Inflammatory macrophage treated with lipopolysaccharide for 4 hours (primary cell): ENCODE data around the gene RNF214.
"Not testable (repeated sequence)": the region's sequence is repeated elsewhere in the genome, so short reads cannot be mapped to it uniquely, and the experiment has no call there.

ENCODE experiments used
- DNase-seq: peaks from one replicate; pipeline ENCODE4 v3.0.0-alpha.2; 2020

RNF214 gene

DNA sequence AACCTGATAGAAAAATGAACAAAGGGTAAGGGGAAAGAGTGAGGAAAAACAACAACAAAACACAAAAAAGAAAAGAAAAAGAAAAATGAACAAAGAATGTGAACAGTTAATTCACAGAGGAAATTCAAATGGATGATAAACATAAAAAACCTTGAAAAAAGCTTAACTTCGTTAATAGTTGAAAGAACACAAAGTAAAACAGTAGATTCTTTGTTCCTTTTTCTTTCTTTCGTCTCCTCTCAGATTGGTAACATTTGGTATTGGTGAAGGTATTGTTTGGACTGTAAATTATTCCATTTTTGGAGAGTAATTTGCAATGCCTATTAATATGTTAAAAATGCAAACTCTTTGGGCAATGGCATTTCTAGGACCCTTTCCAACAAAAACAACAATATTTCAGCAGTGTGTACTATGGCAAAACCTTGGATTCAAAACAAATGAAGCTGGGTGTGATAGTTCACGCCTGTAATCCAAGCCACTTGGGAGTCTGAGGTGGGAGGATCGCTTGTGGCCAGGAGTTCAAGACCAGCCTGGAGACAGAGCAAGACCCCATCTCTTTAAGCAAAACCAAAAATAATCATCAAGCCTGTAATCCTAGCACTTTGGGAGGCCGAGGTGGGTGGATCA lies 86.9 kb downstream of the RNF214 start:
- no peak for DNase-seq

DNA sequence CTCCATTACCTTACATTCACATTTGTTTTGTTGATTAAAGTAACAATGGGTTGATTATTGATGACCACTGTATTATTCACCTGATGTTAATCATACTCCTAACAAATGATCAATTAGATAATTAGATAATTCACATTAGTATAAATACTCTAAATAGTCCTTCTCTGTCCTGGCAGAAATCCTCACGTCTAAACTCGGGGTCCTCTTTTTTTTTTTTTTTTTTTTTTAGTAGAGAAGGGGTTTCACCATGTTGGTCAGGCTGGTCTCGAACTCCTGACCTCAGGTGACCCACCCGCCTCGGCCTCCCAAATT lies 94.7 kb downstream of the RNF214 start:
- DNase-seq, result not testable (repeated sequence)

DNA sequence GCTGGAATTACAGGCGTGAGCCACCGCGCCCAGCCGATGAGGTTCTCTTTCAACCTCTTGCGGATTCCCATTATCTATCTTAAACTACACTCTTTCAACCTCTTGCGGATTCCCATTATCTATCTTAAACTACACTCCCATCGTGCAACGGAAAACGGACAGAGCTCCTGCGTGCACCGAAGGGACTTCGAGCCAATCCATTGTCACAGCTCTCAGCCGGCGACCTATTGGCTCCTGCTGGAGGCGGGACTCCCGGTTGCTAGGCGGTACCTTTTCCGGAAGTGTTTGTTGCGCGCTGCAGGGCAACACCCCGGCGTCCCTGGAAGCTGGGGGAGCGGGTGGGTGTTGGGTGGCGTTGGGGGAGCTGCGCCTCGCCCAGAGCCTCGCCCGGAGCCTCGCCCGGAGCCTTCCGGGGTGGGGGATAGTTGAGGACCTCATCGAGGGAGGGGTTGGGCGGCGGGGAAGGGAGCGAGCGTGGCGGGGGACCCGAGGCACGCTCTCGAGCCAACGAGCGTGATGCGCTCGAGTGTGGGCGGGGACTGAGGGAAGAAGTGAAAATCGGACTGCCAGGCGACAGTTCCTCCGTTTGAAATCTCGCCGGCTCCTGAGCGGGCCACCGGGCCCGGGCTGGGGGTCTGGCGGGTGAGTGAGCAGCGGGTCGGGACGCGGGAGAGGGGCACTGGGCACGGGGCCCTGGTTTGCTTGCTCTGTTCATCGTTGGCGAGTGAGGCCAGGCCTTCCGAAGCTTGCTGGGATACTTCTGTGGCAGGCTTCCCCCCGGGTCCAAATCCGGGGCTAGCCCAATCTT lies 95.3 kb downstream of the RNF214 start, which contains the start of gene CEP164:
Gene CEP164, plus strand, starts transcription at position 288 of the 808 bp plus-strand sequence. CDS start 10,733 bp downstream, outside the sequence.
- peak; percentile 98 for DNase-seq

DNA sequence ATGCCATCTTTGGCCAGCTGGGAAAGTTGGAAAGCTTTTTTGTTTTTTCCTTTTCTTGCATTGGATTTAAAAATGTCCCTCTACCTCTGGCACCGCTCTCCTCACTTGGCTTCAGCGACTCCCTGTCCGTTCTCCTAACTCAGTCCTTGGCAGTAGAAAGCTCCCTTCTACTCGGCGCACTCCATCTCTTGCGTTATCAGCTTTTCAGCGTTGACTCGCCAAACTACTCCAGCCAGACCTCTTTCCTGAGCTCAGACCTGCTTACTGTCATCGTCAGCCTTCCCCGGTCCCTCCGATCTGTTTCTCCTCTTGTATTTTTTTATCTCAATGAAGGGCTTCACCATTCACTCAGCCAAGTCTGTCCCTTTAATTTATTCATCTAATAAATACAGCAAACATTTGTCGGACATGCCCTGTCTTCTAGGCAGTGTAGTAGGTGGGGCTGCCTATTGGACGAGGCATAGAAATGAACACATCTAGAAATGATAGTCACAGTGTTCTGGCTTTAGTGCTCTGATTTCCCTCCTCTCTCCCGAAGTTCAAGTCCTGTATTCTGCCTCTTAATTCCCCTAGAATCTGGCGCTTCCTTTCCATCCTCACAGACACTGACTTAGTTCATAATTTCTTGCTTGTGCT lies 96.0 kb downstream of the RNF214 start:
- peak; percentile 11 for DNase-seq

DNA sequence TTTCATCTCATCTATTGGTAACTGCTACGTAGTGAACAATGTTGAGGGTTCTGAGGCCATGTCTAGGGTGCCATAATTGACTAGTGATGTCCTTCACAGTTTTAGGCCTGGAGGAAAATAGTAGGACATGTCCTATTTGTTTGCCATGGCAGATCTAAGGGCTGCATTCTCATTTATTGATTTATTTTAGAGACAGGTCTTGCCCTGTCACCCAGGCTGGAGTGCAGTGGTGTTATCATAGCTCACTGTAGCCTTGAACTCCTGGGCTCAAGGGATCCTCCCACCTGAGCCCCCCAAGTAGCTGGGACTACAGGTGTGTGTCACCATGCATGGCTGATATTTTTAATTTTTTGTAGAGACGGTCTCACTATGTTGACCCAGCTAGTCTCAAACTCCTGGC lies 100.4 kb downstream of the RNF214 start:
- no peak for DNase-seq

DNA sequence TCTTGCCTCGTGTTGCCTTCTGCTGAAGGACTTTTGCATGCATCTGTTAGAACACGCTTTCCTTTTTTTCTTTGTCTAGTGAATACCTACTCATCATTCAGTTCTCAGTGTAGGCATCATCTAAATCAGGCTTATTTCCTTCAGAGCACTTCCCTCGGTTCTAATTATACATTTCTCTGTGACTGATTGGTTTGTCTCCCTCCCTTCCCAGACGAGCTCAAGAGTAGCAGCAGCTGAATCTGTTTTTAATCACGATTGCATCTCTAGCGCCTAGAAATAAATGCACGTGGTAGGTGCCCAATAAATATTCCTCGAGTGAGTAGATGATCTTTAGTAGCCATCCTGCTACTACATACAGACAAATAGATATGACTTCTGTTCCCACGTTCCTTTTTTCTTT lies 101.4 kb downstream of the RNF214 start:
- no peak for DNase-seq

DNA sequence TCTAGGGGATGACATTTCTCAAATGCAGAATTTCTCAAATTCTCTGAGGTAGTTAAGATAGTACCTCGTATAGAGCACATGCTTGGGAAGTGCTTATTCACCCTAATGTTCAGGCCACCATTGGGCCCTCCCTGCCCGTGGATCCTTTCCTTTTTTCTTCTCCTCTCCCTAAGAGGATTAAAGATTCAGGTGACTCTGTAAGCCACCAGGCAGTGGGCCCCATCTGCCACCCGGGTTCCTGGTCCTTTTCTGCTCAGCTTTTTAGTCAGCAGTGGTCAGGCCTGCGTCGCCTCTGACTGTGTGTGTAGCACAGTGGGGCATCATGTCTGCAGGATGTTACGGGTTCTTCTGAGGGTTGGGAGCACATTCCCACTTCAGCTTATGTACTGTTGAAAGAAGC lies 102.4 kb downstream of the RNF214 start:
- DNase-seq, result no peak

DNA sequence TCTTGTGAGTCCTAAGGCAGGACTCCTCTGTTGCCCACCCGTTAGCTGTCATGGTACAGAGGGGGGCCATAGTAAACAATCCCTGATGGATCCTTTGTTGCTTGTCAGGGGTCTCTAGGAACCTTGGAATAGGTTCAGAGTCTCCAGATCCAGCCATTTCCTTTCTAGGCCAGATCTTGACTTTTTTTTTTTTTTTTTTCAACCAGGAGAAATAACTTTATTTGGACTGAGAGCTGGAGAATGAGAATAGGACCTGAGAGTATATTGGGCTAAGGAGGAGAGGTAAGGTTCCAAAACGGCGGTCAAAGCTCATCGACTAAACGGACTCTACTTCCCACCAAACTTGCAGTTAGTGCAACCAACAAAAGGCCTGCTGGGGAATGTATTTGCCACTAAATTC lies 102.9 kb downstream of the RNF214 start:
- DNase-seq, result no peak
